ENCODE data around the gene PLCH1.
A peak's percentile ranks its signal among the peaks of the same experiment; 100 is the strongest.

DNA sequence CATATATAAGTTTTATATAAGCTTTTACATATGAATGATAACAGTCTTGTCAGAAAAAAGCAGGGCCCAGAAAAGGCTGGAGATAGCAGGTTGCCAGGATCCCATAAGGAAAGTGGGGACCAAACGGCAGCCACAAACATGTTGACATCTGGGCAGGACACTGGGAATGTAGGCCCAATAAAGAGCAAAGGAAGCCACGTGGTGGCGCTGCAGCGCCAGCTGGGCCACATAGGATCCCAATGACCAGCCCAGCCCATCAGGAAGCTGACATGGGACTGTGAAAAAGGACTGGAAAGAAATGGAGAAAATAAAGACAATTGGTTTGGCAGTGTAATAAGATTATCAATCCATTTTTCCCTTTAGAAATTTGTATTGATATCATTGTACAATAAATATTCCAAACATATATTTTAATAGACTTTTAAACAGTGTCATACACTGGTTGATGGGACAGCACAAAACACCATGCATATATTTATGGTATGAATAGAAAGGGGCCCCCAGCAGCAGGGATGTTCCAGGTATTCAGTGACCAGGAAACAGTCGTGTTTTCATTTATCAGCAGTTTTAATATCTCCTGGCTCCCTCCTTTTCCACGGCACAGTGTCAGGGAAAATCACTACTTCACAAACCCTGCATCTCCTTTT lies 362.4 kb downstream of the PLCH1 start:
- no peak for TF ChIP-seq EZH2 (IDR thresholded peaks at IDR 0.05; ENCODE audit: borderline replicate concordance, low read depth, low read length, severe bottlenecking)
- TF ChIP-seq, protein P1, sequence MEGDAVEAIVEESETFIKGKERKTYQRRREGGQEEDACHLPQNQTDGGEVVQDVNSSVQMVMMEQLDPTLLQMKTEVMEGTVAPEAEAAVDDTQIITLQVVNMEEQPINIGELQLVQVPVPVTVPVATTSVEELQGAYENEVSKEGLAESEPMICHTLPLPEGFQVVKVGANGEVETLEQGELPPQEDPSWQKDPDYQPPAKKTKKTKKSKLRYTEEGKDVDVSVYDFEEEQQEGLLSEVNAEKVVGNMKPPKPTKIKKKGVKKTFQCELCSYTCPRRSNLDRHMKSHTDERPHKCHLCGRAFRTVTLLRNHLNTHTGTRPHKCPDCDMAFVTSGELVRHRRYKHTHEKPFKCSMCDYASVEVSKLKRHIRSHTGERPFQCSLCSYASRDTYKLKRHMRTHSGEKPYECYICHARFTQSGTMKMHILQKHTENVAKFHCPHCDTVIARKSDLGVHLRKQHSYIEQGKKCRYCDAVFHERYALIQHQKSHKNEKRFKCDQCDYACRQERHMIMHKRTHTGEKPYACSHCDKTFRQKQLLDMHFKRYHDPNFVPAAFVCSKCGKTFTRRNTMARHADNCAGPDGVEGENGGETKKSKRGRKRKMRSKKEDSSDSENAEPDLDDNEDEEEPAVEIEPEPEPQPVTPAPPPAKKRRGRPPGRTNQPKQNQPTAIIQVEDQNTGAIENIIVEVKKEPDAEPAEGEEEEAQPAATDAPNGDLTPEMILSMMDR (IDR thresholded peaks at IDR 0.05; ENCODE audit: borderline replicate concordance, extremely low read depth, low read length, poor library complexity, severe bottlenecking) = peak; percentile 45

All from DND-41 (cell line).